Activated CD8-positive, alpha-beta memory T cell treated with anti-CD3 and anti-CD28 coated beads, Interleukin-2, amount 10 ng/mL, durations not matched to agents 7 days and 5 days (primary cell): ENCODE measurements around the gene BARX1. TPM values are rescaled to one million over a fixed set of nuclear protein-coding genes. Genes with fewer than 3 reads are reported as not detected.

Experiments
- ATAC-seq: fragments of 150-1000 bp; cut with Tn5 transposase; one replicate; pipeline ENCODE4 v1.10.0; 2021; ENCODE audit warnings: moderate library complexity
- CTCF ChIA-PET: fragments of 350-600 bp; sonication (Branson Sonifier 250); formaldehyde crosslinking; loops from one replicate; lab custom pipeline; 2021; ENCODE audit warnings: antibody characterized with exemption; lab: Charles Lee
- DNase-seq: peaks from one replicate; pipeline ENCODE4 v3.0.0-alpha.2; 2020
- H3K27ac Mint-ChIP-seq: one replicate; pipeline ENCODE4 v1.8.0; 2021; ENCODE audit warnings: mild to moderate bottlenecking, mixed read lengths
- H3K27me3 Mint-ChIP-seq: one replicate; pipeline ENCODE4 v1.8.0; 2021; ENCODE audit warnings: mixed read lengths
- H3K36me3 Mint-ChIP-seq: one replicate; pipeline ENCODE4 v1.8.0; 2021; ENCODE audit warnings: mild to moderate bottlenecking, mixed read lengths
- H3K4me1 Mint-ChIP-seq: one replicate; pipeline ENCODE4 v1.8.0; 2021; ENCODE audit warnings: mixed read lengths
- H3K4me3 Mint-ChIP-seq: one replicate; pipeline ENCODE4 v1.8.0; 2021; ENCODE audit warnings: mild to moderate bottlenecking, moderate library complexity, mixed read lengths
- H3K9me3 Mint-ChIP-seq: one replicate; pipeline ENCODE4 v1.8.0; 2022; ENCODE audit warnings: low read depth, mixed read lengths
- total RNA-seq, 2 experiments: library from RNA; stranded (reverse); gene quantifications; one replicate each; pipeline ENCODE4 v1.2.3, GENCODE V29; 2021

The BARX1 gene
- total RNA-seq, 2 experiments from 2014 or later: not detected

GRCh38 chr9:93903886-93904648 lies 51.1 kb downstream of the BARX1 start:
- Mint-ChIP-seq H3K4me1 (no peaks in the 10 kb centered on the region), H3K27me3 (peaks cover 2% of the 10 kb centered on the region), H3K4me3 (no peak overlapping the region), H3K36me3 (no peaks in the 10 kb centered on the region), H3K27ac (no peak overlapping the region), H3K9me3 (no peaks in the 10 kb centered on the region)
- ATAC-seq (no peak), DNase-seq (no peak)
- CTCF ChIA-PET: no interaction called here

GRCh38 chr9:93902780-93903655 lies 52.1 kb downstream of the BARX1 start:
- no peak for DNase-seq
- H3K4me1 Mint-ChIP-seq: no peaks in the 10 kb centered on the region

GRCh38 chr9:93902051-93902779 lies 52.9 kb downstream of the BARX1 start:
- H3K27me3 Mint-ChIP-seq: no peaks in the 10 kb centered on the region
- CTCF ChIA-PET: no interaction called here
- no peak overlapping the region for H3K27ac Mint-ChIP-seq
- ATAC-seq (no peak), DNase-seq (no peak)
- H3K4me3 Mint-ChIP-seq: no peak overlapping the region
- H3K9me3 Mint-ChIP-seq: no peaks in the 10 kb centered on the region
- no peaks in the 10 kb centered on the region for H3K36me3 Mint-ChIP-seq
- H3K4me1 Mint-ChIP-seq: peaks cover 4% of the 10 kb centered on the region

More at GRCh38 chr9:93902780-93903655, 52.1 kb downstream of the BARX1 start:
- Mint-ChIP-seq H3K4me3 (no peak overlapping the region), H3K9me3 (no peaks in the 10 kb centered on the region), H3K36me3 (no peaks in the 10 kb centered on the region), H3K27ac (no peak overlapping the region), H3K27me3 (no peaks in the 10 kb centered on the region)
- CTCF ChIA-PET: no interaction called here
- no peak for ATAC-seq

Other genes starting within 250 kb of the BARX1 start
- gene PTPDC1, start 129.1 kb upstream of the BARX1 start, total RNA-seq: 1 to 10 TPM; 5.2 to 6.5 TPM